T-helper 1 cell treated with Interleukin-12 subunit alpha and Interleukin-12 subunit beta and Interleukin-4 antibody, amounts not matched to agents 30 μg/mL and 1 μg/mL, for 36 hours (primary cell): Measurements from ENCODE around the gene GRIA4.
"Not testable (repeated sequence)": the region's sequence is repeated elsewhere in the genome, so short reads cannot be mapped to it uniquely, and the experiment has no call there.

Experiments used
- H3K27ac Mint-ChIP-seq: one replicate; pipeline ENCODE4 v1.8.0; 2021; ENCODE audit warnings: mild to moderate bottlenecking, mixed read lengths
- H3K27me3 Mint-ChIP-seq: one replicate; pipeline ENCODE4 v1.8.0; 2021; ENCODE audit warnings: low read depth, mixed read lengths
- H3K36me3 Mint-ChIP-seq: one replicate; pipeline ENCODE4 v1.8.0; 2021; ENCODE audit warnings: low read depth, mixed read lengths
- H3K4me1 Mint-ChIP-seq: one replicate; pipeline ENCODE4 v1.8.0; 2021; ENCODE audit warnings: low read depth, mixed read lengths
- H3K4me3 Mint-ChIP-seq: one replicate; pipeline ENCODE4 v1.8.0; 2021; ENCODE audit warnings: mild to moderate bottlenecking, moderate library complexity, mixed read lengths
- H3K9me3 Mint-ChIP-seq: one replicate; pipeline ENCODE4 v1.8.0; 2021; ENCODE audit warnings: mixed read lengths

GRIA4 gene

DNA sequence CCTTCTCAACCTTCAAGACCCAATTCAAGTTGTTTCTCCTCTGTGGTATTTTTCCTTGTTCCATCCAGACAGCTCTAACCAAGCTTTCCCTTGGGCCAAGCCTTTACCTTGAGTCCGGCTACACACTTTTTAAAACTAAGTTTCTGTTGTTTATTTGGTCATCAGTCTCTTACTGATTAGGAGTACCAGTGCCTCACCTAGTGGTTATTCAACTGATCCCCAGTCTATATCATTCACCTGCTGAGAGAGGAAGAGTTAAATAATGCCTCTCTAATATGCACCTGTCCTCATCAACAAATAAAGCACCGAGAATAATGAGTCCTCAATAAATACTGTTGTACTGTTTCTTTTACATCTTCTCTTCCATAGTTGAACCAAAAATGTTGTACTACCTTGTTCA lies 251.4 kb downstream of the GRIA4 start:
- no peaks in the 10 kb centered on the region for H3K4me1 Mint-ChIP-seq
- H3K27ac Mint-ChIP-seq, result no peak overlapping the region
- no peaks in the 10 kb centered on the region for H3K9me3 Mint-ChIP-seq
- H3K36me3 Mint-ChIP-seq, result no peaks in the 10 kb centered on the region
- H3K27me3 Mint-ChIP-seq, result no peaks in the 10 kb centered on the region
- no peak overlapping the region for H3K4me3 Mint-ChIP-seq

DNA sequence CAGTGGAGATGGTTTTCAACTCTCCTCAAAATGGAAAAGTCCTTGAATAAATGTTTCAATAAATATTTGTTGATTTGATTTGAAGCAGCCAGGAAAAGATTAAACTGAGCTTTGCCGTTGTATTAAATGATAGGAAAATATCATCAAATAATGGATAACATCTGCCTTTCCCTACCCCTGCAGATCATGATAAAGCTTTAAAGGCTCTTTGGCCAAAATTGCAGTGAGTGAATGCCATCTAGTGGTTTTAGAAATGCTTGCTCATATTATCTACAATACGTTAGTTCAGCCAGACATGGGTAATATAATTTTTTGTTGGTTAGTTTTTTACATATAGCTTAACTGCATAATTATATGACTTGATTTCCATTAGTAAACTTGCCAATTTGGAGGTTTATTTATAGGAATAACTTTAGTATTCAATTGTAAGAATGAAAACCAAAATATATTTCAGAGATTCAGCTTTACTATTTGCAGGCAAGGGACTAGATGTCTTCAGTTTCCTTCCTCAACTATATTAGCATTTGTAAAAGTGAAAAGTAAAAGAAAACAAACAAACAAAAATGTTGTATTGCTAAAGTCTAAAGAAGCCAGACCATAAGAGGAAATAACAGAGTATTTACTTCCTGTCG lies 253.0 kb downstream of the GRIA4 start:
- H3K27me3 Mint-ChIP-seq, result no peaks in the 10 kb centered on the region

DNA sequence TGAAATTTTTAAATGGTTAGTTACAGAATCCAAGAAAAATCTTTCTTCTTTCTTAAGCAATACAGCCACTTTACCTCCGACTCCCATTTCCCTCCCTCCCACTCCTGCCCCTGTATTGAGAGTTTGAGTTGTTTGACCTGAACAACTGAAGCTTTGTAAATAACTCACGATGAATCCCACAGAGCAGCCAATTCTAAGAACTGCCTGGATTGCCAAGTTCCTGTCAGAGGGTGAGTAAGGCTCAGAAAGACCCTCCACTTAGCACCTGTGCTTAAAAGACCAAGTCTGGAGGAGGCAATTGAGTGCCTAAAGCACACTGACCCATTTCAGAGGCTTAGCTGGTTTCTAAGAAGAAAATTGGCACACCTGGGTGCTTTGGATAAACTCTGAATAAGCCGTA lies 253.7 kb downstream of the GRIA4 start:
- H3K4me1 Mint-ChIP-seq, result no peaks in the 10 kb centered on the region
- H3K9me3 Mint-ChIP-seq, result no peaks in the 10 kb centered on the region
- H3K27me3 Mint-ChIP-seq, result no peaks in the 10 kb centered on the region
- H3K36me3 Mint-ChIP-seq, result no peaks in the 10 kb centered on the region
- no peak overlapping the region for H3K4me3 Mint-ChIP-seq
- H3K27ac Mint-ChIP-seq, result no peak overlapping the region

More for the DNA sequence above, 253.0 kb downstream of the GRIA4 start:
- Mint-ChIP-seq H3K4me1 (no peaks in the 10 kb centered on the region), H3K9me3 (no peaks in the 10 kb centered on the region), H3K36me3 (no peaks in the 10 kb centered on the region), H3K4me3 (no peak overlapping the region), H3K27ac (no peak overlapping the region)

DNA sequence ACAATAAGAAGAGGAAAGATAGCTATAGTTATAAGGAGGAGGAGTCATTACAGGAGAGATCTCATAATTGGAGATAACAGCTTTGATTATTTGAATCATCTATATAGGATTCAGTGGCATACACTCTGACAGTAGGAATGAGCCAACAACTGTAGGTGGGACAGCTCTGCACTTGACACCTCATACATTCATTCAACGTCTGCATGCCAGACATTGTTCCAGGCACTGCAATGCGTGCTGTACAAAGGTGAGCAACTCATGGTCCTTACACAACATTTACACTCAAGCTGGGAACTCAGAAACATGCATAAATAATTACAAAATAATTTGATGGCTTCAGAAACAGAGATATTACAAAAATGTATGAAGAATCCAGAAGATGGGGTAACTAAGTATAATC lies 257.9 kb downstream of the GRIA4 start:
- H3K36me3 Mint-ChIP-seq, result no peaks in the 10 kb centered on the region
- no peaks in the 10 kb centered on the region for H3K4me1 Mint-ChIP-seq
- no peak overlapping the region for H3K4me3 Mint-ChIP-seq
- no peak overlapping the region for H3K27ac Mint-ChIP-seq
- no peaks in the 10 kb centered on the region for H3K27me3 Mint-ChIP-seq
- H3K9me3 Mint-ChIP-seq, result no peaks in the 10 kb centered on the region

- Mint-ChIP-seq H3K4me3 (no peak overlapping the region), H3K27me3 (no peaks in the 10 kb centered on the region), H3K27ac (no peak overlapping the region), H3K36me3 (no peaks in the 10 kb centered on the region), H3K4me1 (no peaks in the 10 kb centered on the region), H3K9me3 (no peaks in the 10 kb centered on the region)
Measured at GRCh38 chr11:105868762-105869285, 259.0 kb downstream of the GRIA4 start.

GRCh38 chr11:105870516-105871113 lies 260.7 kb downstream of the GRIA4 start:
- H3K9me3 Mint-ChIP-seq, result peaks cover 5% of the 10 kb centered on the region
- H3K36me3 Mint-ChIP-seq, result no peaks in the 10 kb centered on the region
- no peaks in the 10 kb centered on the region for H3K4me1 Mint-ChIP-seq
- no peaks in the 10 kb centered on the region for H3K27me3 Mint-ChIP-seq
- H3K27ac Mint-ChIP-seq, result no peak overlapping the region
- H3K4me3 Mint-ChIP-seq, result no peak overlapping the region

DNA sequence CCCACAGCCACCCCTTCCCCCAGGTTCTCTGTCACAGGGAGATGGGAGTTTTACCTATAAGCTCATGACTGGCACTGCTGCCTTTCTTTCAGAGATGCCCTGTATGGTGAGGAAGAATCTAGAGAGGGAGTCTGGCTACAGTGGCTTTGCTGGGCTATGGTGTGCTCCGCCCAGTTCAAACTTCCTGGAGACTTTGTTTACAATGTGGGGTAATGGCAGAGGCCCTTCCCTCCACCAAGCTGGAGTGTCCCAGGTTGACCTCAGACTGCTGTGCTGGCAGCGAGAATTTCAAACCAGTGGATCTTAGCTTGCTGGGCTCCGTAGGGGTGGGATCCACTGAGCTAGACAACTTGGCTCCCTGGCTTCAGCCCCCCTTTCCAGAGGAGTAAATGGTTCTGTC lies 268.6 kb downstream of the GRIA4 start:
- Mint-ChIP-seq H3K4me3 (no peak overlapping the region), H3K4me1 (no peaks in the 10 kb centered on the region), H3K9me3 (peaks cover 16% of the 10 kb centered on the region), H3K27me3 (no peaks in the 10 kb centered on the region), H3K27ac (no peak overlapping the region), H3K36me3 (no peaks in the 10 kb centered on the region)

DNA sequence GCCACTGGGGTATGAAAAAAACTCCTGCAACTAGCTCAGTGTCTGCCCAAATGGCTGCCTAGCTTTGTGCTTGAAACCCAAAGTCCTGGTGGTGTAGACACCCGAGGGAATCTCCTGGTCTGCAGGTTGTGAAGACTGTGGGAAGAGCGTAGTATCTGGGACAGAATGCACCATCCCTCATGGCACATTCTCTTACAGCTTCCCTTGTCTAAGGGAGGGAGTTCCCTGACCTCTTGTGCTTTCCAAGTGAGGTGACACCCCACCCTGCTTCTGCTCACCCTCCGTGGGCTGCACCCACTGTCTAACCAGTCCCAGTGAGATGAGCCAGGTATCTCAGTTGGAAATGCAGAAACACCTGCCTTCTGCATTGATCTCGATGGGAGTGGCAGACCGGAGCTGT lies 269.1 kb downstream of the GRIA4 start:
- not testable (repeated sequence) for H3K4me1 Mint-ChIP-seq, H3K27me3 Mint-ChIP-seq, H3K27ac Mint-ChIP-seq, H3K4me3 Mint-ChIP-seq, H3K36me3 Mint-ChIP-seq
- peaks cover 16% of the 10 kb centered on the region for H3K9me3 Mint-ChIP-seq

GRCh38 chr11:105881027-105881426 lies 271.2 kb downstream of the GRIA4 start:
- Mint-ChIP-seq H3K4me1 (no peaks in the 10 kb centered on the region), H3K4me3 (no peak overlapping the region), H3K27ac (no peak overlapping the region), H3K27me3 (no peaks in the 10 kb centered on the region), H3K9me3 (peaks cover 6% of the 10 kb centered on the region), H3K36me3 (no peaks in the 10 kb centered on the region)

DNA sequence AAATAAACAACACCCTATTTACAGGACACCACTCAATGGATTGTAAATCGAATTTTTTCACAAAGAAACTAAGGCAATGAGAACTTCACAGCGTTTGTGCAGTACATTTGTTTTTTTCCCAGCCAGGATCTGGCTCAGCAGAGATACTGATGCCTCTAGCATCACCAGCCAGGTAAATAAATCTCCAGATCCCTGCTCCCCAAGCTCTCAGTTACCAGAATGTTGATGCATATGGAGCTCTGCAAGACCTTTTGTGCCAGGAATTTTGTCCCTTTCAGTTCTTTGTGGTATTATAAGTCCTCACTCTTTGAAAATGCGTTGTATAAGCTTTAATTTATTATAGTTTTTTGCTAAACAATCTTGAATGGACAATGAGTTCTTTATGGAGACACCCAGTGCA lies 274.6 kb downstream of the GRIA4 start:
- Mint-ChIP-seq H3K4me1 (no peaks in the 10 kb centered on the region), H3K4me3 (no peak overlapping the region), H3K27me3 (no peaks in the 10 kb centered on the region), H3K9me3 (no peaks in the 10 kb centered on the region), H3K36me3 (no peaks in the 10 kb centered on the region), H3K27ac (no peak overlapping the region)

GRCh38 chr11:105891685-105892084 lies 281.8 kb downstream of the GRIA4 start:
- no peaks in the 10 kb centered on the region for H3K36me3 Mint-ChIP-seq
- H3K27me3 Mint-ChIP-seq, result no peaks in the 10 kb centered on the region

DNA sequence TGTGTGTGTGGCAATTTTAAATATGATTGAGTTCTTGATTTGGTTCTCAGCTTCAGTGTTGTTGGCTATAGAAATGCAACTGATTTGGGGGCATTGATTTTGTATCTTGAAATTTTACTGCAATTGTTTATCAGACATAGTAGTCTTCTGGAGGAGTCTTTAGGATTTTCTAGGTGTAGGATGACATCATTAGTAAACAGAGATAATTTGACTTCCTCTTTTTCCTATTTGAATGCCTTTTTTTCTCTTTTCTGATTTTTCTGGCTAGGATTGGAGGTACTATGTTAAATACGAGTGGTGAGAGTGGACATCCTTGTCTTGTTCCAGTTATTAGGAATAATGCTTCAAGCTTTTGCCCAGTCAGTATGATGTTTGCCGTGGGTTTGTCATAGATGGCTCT lies 287.3 kb downstream of the GRIA4 start:
- no peak overlapping the region for H3K4me3 Mint-ChIP-seq
- no peaks in the 10 kb centered on the region for H3K27me3 Mint-ChIP-seq
- no peaks in the 10 kb centered on the region for H3K9me3 Mint-ChIP-seq
- no peaks in the 10 kb centered on the region for H3K4me1 Mint-ChIP-seq
- no peak overlapping the region for H3K27ac Mint-ChIP-seq
- H3K36me3 Mint-ChIP-seq, result no peaks in the 10 kb centered on the region

More at GRCh38 chr11:105891685-105892084, 281.8 kb downstream of the GRIA4 start:
- H3K4me3 Mint-ChIP-seq, result no peak overlapping the region
- H3K9me3 Mint-ChIP-seq, result no peaks in the 10 kb centered on the region
- no peaks in the 10 kb centered on the region for H3K4me1 Mint-ChIP-seq
- no peak overlapping the region for H3K27ac Mint-ChIP-seq

DNA sequence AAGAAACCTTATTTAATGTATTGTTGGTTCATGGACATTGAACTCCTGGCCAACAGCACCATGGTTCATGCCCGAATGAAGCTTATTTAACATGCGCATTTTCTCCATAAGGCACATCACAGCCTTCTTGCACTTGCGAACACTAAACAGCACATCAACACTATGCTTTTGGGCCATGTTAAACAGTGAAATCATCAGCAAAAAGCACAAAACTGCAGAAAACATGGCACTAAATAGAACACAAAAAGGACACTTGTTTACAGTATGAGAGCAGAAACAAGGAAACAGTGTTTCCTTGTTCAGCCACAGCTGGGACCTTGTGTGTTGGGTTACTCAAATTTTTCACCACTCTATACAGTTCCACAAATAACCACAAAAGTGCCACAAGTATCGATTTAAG lies 289.9 kb downstream of the GRIA4 start:
- Mint-ChIP-seq H3K36me3 (no peaks in the 10 kb centered on the region), H3K4me3 (no peak overlapping the region), H3K27me3 (no peaks in the 10 kb centered on the region), H3K27ac (no peak overlapping the region), H3K4me1 (no peaks in the 10 kb centered on the region), H3K9me3 (no peaks in the 10 kb centered on the region)

DNA sequence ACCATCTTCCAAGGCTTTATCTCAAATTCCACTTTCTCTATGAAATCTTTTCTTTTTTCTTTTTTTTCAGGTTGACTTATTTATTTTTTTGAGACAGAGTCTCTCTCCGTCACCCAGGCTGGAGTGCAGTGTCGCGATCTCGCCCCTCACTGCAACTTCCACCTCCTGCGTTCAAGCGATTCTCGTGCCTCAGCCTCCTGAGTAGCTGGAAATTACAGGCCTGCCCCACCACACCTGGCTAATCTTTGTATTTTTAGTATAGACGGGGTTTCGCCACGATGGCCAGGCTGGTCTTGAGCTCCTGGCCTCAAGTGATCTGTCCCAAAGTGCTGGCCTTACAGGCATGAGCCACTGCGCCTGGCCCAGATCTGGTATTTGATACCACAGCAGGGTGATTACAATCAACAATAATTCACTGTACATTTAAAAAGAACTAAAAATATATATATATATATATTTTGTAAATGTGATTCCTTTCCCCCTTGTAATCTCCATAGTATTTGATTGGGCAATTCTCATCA lies 290.7 kb downstream of the GRIA4 start:
- no peaks in the 10 kb centered on the region for H3K9me3 Mint-ChIP-seq
- H3K36me3 Mint-ChIP-seq, result no peaks in the 10 kb centered on the region
- H3K27me3 Mint-ChIP-seq, result no peaks in the 10 kb centered on the region
- no peaks in the 10 kb centered on the region for H3K4me1 Mint-ChIP-seq
- H3K4me3 Mint-ChIP-seq, result no peak overlapping the region
- no peak overlapping the region for H3K27ac Mint-ChIP-seq

GRCh38 chr11:105903113-105903512 lies 293.2 kb downstream of the GRIA4 start:
- no peaks in the 10 kb centered on the region for H3K36me3 Mint-ChIP-seq
- no peak overlapping the region for H3K27ac Mint-ChIP-seq
- no peaks in the 10 kb centered on the region for H3K27me3 Mint-ChIP-seq
- no peaks in the 10 kb centered on the region for H3K9me3 Mint-ChIP-seq
- no peak overlapping the region for H3K4me3 Mint-ChIP-seq
- H3K4me1 Mint-ChIP-seq, result no peaks in the 10 kb centered on the region
